Activated T-cell treated with anti-CD3 and anti-CD28 coated beads, Interleukin-2, amount 50 U/mL, for 4 hours (primary cell): Measurements from ENCODE around the gene CEP112. TPM values are rescaled to one million over a fixed set of nuclear protein-coding genes. Genes with fewer than 3 reads are reported as not detected.

Experiments
- ATAC-seq, 2 donors: fragments of 200-7000 bp; cut with Tn5 transposase; one replicate each; pipeline ENCODE4 v1.10.0; 2021
- DNase-seq: peaks from one replicate; pipeline ENCODE4 v3.0.0-alpha.2; 2020
- H3K27me3 Mint-ChIP-seq: one replicate; pipeline ENCODE4 v1.8.0; 2021; ENCODE audit warnings: low read depth, mixed read lengths
- H3K36me3 Mint-ChIP-seq: one replicate; pipeline ENCODE4 v1.8.0; 2022; ENCODE audit warnings: mixed read lengths; ENCODE audit not compliant: insufficient read depth
- H3K4me1 Mint-ChIP-seq: one replicate; pipeline ENCODE4 v1.8.0; 2021; ENCODE audit warnings: low read depth, mixed read lengths
- H3K4me3 Mint-ChIP-seq: one replicate; pipeline ENCODE4 v1.8.0; 2021; ENCODE audit warnings: mild to moderate bottlenecking, moderate library complexity, mixed read lengths
- H3K9me3 Mint-ChIP-seq: one replicate; pipeline ENCODE4 v1.8.0; 2021; ENCODE audit warnings: mixed read lengths
- total RNA-seq, 3 donors: library from RNA; stranded (reverse); gene quantifications; one replicate each; pipeline ENCODE4 v1.2.1, GENCODE V29; 2021

Gene CEP112
- total RNA-seq, 3 donors from 2014 or later = 0.71 to 1.5 (median 0.95) TPM

- DNase-seq = no peak
- no peaks in the 10 kb centered on the region for H3K36me3 Mint-ChIP-seq
- H3K9me3 Mint-ChIP-seq = no peaks in the 10 kb centered on the region
- no peaks in the 10 kb centered on the region for H3K27me3 Mint-ChIP-seq
- ATAC-seq = no peak
- no peak overlapping the region for H3K4me3 Mint-ChIP-seq
- H3K4me1 Mint-ChIP-seq = peaks cover 2% of the 10 kb centered on the region
These were observed 153.8 kb downstream of the CEP112 start for GRCh38 chr17:66038125-66038524.

- Mint-ChIP-seq H3K4me1 (no peaks in the 10 kb centered on the region), H3K36me3 (no peaks in the 10 kb centered on the region), H3K27me3 (no peaks in the 10 kb centered on the region), H3K4me3 (no peak overlapping the region), H3K9me3 (no peaks in the 10 kb centered on the region)
- ATAC-seq (no peak), DNase-seq (no peak)
These were observed 154.7 kb downstream of the CEP112 start for GRCh38 chr17:66037221-66037620.

- no peaks in the 10 kb centered on the region for H3K9me3 Mint-ChIP-seq
- H3K27me3 Mint-ChIP-seq = no peaks in the 10 kb centered on the region
- no peak overlapping the region for H3K4me3 Mint-ChIP-seq
- no peak for DNase-seq
- H3K36me3 Mint-ChIP-seq = no peaks in the 10 kb centered on the region
- ATAC-seq = peak in 1 of 2 donors; percentile 55
- no peaks in the 10 kb centered on the region for H3K4me1 Mint-ChIP-seq
These were observed 159.7 kb downstream of the CEP112 start for GRCh38 chr17:66032082-66032712.

DNA sequence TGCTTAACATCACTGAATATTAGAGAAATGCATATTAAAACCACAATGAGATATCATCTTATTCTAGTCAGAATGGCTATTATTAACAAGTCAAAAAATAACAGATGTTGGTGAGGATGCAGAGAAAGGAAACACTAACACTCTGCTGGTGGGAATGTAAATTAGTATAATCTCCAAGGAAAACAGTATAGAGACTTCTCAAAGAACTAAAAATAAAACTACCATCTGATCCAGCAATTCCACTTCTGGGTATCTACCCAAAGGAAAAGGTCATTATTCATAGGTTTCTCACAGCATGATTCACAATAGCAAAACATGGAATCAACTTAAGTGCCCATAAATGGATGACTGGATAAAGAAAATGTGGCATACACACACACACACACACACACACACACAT lies 166.4 kb downstream of the CEP112 start:
- peaks cover 23% of the 10 kb centered on the region for H3K9me3 Mint-ChIP-seq
- no peak for DNase-seq
- no peak for ATAC-seq
- H3K27me3 Mint-ChIP-seq = no peaks in the 10 kb centered on the region
- no peak overlapping the region for H3K4me3 Mint-ChIP-seq
- H3K4me1 Mint-ChIP-seq = no peaks in the 10 kb centered on the region
- H3K36me3 Mint-ChIP-seq = peaks cover 16% of the 10 kb centered on the region

DNA sequence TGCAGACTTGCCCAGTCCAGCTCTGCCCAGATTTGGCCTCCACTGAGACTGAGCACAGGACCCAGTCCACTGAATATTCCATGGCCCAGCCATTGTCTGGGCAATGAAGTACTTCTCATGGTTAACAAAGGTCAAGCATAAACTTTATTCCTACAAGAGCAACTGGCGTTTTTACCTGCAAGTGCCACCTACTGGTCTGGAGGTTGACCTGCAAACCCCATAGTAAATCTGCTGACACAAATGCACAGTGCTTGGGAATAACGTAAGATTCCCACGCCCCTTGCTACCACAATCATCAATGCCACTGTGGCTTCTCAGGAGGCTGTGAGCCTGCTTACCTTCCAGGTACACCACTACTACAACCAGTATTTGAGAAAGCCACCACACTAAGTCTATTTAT lies 170.2 kb downstream of the CEP112 start:
- H3K4me1 Mint-ChIP-seq = no peaks in the 10 kb centered on the region
- H3K36me3 Mint-ChIP-seq = peaks cover 16% of the 10 kb centered on the region
- ATAC-seq = no peak
- peaks cover 23% of the 10 kb centered on the region for H3K9me3 Mint-ChIP-seq
- no peak for DNase-seq
- H3K4me3 Mint-ChIP-seq = no peak overlapping the region
- no peaks in the 10 kb centered on the region for H3K27me3 Mint-ChIP-seq

GRCh38 chr17:66018786-66019185 lies 173.1 kb downstream of the CEP112 start:
- Mint-ChIP-seq H3K4me3 (no peak overlapping the region), H3K27me3 (peaks cover 5% of the 10 kb centered on the region), H3K4me1 (no peaks in the 10 kb centered on the region), H3K9me3 (peaks cover 9% of the 10 kb centered on the region), H3K36me3 (peaks cover 9% of the 10 kb centered on the region)
- no peak for DNase-seq
- no peak for ATAC-seq

GRCh38 chr17:66016231-66016630 lies 175.7 kb downstream of the CEP112 start:
- no peak for DNase-seq
- H3K4me1 Mint-ChIP-seq = no peaks in the 10 kb centered on the region
- ATAC-seq = no peak
- no peak overlapping the region for H3K4me3 Mint-ChIP-seq
- peaks cover 5% of the 10 kb centered on the region for H3K27me3 Mint-ChIP-seq
- H3K36me3 Mint-ChIP-seq = peaks cover 4% of the 10 kb centered on the region
- H3K9me3 Mint-ChIP-seq = no peaks in the 10 kb centered on the region

DNA sequence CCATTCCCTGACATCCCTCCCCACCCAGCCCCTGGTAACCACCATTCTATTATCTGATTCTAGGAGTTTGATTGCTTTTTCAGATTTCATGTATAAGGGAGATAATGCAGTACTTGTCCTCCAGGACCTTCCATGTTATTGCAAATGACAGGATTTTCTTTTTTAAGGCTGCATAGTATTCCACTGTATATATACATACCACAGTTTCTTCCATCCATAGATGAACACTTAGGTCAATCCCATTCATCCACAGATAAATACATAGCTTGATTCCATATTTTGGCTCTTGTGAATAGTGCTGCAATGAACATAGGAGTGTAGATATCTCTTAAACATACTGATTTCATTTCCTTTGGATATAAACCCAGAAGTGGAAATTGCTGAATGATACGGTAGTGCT lies 183.3 kb downstream of the CEP112 start:
- Mint-ChIP-seq H3K4me1 (no peaks in the 10 kb centered on the region), H3K4me3 (no peak overlapping the region), H3K27me3 (no peaks in the 10 kb centered on the region), H3K36me3 (no peaks in the 10 kb centered on the region), H3K9me3 (peaks cover 15% of the 10 kb centered on the region)
- ATAC-seq (no peak), DNase-seq (no peak)

- Mint-ChIP-seq H3K27me3 (no peaks in the 10 kb centered on the region), H3K4me3 (no peak overlapping the region), H3K36me3 (no peaks in the 10 kb centered on the region), H3K4me1 (no peaks in the 10 kb centered on the region), H3K9me3 (peaks cover 15% of the 10 kb centered on the region)
- DNase-seq (no peak), ATAC-seq (no peak)
These were observed 185.3 kb downstream of the CEP112 start for GRCh38 chr17:66006654-66007053.

- Mint-ChIP-seq H3K27me3 (no peaks in the 10 kb centered on the region), H3K36me3 (no peaks in the 10 kb centered on the region), H3K9me3 (peaks cover 3% of the 10 kb centered on the region), H3K4me1 (peaks cover 4% of the 10 kb centered on the region), H3K4me3 (no peak overlapping the region)
- ATAC-seq (no peak), DNase-seq (no peak)
These were observed 189.1 kb downstream of the CEP112 start for GRCh38 chr17:66002812-66003211.

DNA sequence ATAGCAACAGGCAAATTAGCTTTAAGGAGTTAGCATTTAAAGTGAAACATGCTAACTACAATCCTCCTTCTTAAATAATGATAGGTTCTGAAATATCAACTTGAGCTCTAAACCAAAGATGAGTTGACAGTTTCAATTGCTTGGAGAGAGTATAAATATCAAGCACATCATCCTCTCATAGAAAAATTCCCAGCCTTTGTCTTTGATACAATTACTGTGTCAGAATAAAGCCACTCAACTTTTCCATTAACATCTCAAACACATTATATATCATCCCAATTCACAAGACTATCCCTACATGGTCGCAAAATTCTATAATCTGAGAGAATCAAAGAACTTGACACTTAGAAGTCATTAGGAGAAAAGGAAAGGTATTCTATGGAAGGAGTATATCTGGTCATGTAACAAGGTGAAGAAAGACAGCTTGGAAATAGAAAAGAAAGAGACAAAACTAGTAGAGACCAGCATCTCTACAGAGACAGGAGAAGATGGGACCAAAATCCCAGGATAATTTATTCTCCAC lies 189.8 kb downstream of the CEP112 start:
- no peak for DNase-seq
- no peak overlapping the region for H3K4me3 Mint-ChIP-seq
- no peak for ATAC-seq
- H3K36me3 Mint-ChIP-seq = no peaks in the 10 kb centered on the region
- peaks cover 4% of the 10 kb centered on the region for H3K4me1 Mint-ChIP-seq
- H3K9me3 Mint-ChIP-seq = peaks cover 3% of the 10 kb centered on the region
- no peaks in the 10 kb centered on the region for H3K27me3 Mint-ChIP-seq

GRCh38 chr17:66000216-66000615 lies 191.7 kb downstream of the CEP112 start:
- ATAC-seq = no peak
- Mint-ChIP-seq H3K9me3 (peaks cover 3% of the 10 kb centered on the region), H3K36me3 (no peaks in the 10 kb centered on the region), H3K4me3 (no peak overlapping the region), H3K27me3 (no peaks in the 10 kb centered on the region), H3K4me1 (peaks cover 4% of the 10 kb centered on the region)
- DNase-seq = no peak

- Mint-ChIP-seq H3K4me1 (peaks cover 4% of the 10 kb centered on the region), H3K9me3 (peaks cover 3% of the 10 kb centered on the region)
These were observed 193.3 kb downstream of the CEP112 start for GRCh38 chr17:65998675-65999074.

GRCh38 chr17:65994679-65995078 lies 197.3 kb downstream of the CEP112 start:
- Mint-ChIP-seq H3K9me3 (peaks cover 2% of the 10 kb centered on the region), H3K27me3 (no peaks in the 10 kb centered on the region), H3K36me3 (no peaks in the 10 kb centered on the region), H3K4me1 (no peaks in the 10 kb centered on the region), H3K4me3 (no peak overlapping the region)
- DNase-seq (no peak), ATAC-seq (no peak)

More at GRCh38 chr17:65998675-65999074, 193.3 kb downstream of the CEP112 start:
- ATAC-seq (no peak), DNase-seq (no peak)
- H3K36me3 Mint-ChIP-seq = no peaks in the 10 kb centered on the region
- H3K27me3 Mint-ChIP-seq = no peaks in the 10 kb centered on the region
- H3K4me3 Mint-ChIP-seq = no peak overlapping the region

GRCh38 chr17:65994114-65994513 lies 197.8 kb downstream of the CEP112 start:
- H3K4me3 Mint-ChIP-seq = no peak overlapping the region
- no peaks in the 10 kb centered on the region for H3K9me3 Mint-ChIP-seq
- ATAC-seq (no peak), DNase-seq (no peak)
- no peaks in the 10 kb centered on the region for H3K36me3 Mint-ChIP-seq
- no peaks in the 10 kb centered on the region for H3K27me3 Mint-ChIP-seq
- H3K4me1 Mint-ChIP-seq = no peaks in the 10 kb centered on the region
